Activated CD8-positive, alpha-beta T cell treated with anti-CD3 and anti-CD28 coated beads for 36 hours (primary cell): Measurements from ENCODE around the gene BCORL1. TPM values are rescaled to one million over a fixed set of nuclear protein-coding genes. Genes with fewer than 3 reads are reported as not detected.

Experiments used
- ATAC-seq: fragments of 200-7000 bp; cut with Tn5 transposase; one replicate; pipeline ENCODE4 v1.10.0; 2021; ENCODE audit warnings: mild to moderate bottlenecking, moderate library complexity
- CTCF ChIA-PET: fragments of 350-600 bp; sonication (Branson Sonifier 250); formaldehyde crosslinking; loops from one replicate; lab custom pipeline; 2021; ENCODE audit warnings: antibody characterized with exemption; lab: Charles Lee
- POLR2A ChIA-PET: fragments of 350-600 bp; sonication (Branson Sonifier 250); formaldehyde crosslinking; loops from one replicate; lab custom pipeline; 2021; ENCODE audit warnings: antibody characterized with exemption; lab: Charles Lee
- DNase-seq: peaks from one replicate; pipeline ENCODE4 v3.0.0-alpha.2; 2020
- H3K27ac Mint-ChIP-seq: one replicate; pipeline ENCODE4 v1.8.0; 2021; ENCODE audit warnings: mild to moderate bottlenecking, mixed read lengths
- H3K27me3 Mint-ChIP-seq: one replicate; pipeline ENCODE4 v1.8.0; 2021; ENCODE audit warnings: mixed read lengths
- H3K36me3 Mint-ChIP-seq: one replicate; pipeline ENCODE4 v1.8.0; 2021; ENCODE audit warnings: low read depth, mixed read lengths
- H3K4me1 Mint-ChIP-seq: one replicate; pipeline ENCODE4 v1.8.0; 2021; ENCODE audit warnings: low read depth, mixed read lengths
- H3K4me3 Mint-ChIP-seq: one replicate; pipeline ENCODE4 v1.8.0; 2021; ENCODE audit warnings: mild to moderate bottlenecking, moderate library complexity, mixed read lengths
- H3K9me3 Mint-ChIP-seq: one replicate; pipeline ENCODE4 v1.8.0; 2021; ENCODE audit warnings: mixed read lengths
- intact Hi-C: fragments of 100-400 bp; cut with micrococcal nuclease; formaldehyde crosslinking; loops from one replicate; pipeline ENCODE4 v1.10.0; 2022
- total RNA-seq, 2 experiments: library from RNA; stranded (reverse); gene quantifications; one replicate each; pipeline ENCODE4 v1.2.3, GENCODE V29; 2021
- TF ChIP-seq, protein P1 (sequence below): fragments of 200-600 bp; IDR thresholded peaks from one replicate; pipeline ENCODE4 v1.8.0; 2022; ENCODE audit warnings: antibody characterized with exemption, mild to moderate bottlenecking

Gene BCORL1
- total RNA-seq, 2 experiments from 2014 or later, result 7.1 to 9.9 TPM

DNA sequence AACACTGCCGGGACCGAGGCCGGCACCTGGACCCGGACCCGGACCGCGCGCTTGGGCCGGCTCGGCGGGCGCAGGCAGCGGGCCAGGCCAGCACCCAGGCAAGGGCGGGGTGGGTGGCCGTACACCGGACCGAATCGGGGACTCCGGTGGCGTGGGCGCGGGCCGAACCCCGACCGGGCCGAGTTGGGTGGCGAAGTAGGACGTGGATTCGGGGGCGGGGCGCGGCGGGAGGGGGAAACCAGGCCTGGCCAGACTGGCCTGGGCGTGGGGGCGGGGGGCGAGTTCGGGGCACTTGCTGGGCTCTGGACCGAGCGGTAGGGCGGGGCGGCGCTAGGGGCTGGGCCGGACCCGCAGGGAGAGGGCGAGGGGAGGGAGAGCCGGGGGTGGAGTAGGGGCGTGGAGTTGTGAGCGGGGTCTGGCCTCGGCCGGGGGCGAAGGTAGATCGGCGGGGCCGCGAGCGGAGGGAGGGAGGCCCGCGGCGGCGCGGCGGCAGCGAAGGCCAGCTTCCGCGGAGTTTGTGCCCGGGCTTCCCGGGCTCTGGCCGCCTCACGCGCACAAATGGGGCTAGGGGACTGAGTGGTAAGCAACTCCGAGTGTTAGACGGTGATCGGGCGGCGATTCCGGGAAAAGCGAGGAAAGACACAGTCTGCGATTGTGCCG lies 1.8 kb upstream of the BCORL1 start:
- POLR2A ChIA-PET, result interaction anchor here (0.6 to 1.1 kb wide), 2 partner anchors 20 to 23 kb away, joined by 3 to 4 read pairs; no protein-coding TSS in a partner anchor
- TF ChIP-seq, protein P1, sequence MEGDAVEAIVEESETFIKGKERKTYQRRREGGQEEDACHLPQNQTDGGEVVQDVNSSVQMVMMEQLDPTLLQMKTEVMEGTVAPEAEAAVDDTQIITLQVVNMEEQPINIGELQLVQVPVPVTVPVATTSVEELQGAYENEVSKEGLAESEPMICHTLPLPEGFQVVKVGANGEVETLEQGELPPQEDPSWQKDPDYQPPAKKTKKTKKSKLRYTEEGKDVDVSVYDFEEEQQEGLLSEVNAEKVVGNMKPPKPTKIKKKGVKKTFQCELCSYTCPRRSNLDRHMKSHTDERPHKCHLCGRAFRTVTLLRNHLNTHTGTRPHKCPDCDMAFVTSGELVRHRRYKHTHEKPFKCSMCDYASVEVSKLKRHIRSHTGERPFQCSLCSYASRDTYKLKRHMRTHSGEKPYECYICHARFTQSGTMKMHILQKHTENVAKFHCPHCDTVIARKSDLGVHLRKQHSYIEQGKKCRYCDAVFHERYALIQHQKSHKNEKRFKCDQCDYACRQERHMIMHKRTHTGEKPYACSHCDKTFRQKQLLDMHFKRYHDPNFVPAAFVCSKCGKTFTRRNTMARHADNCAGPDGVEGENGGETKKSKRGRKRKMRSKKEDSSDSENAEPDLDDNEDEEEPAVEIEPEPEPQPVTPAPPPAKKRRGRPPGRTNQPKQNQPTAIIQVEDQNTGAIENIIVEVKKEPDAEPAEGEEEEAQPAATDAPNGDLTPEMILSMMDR, result no peak
- H3K4me1 Mint-ChIP-seq, result peaks cover 14% of the 10 kb centered on the region
- no peaks in the 10 kb centered on the region for H3K36me3 Mint-ChIP-seq
- CTCF ChIA-PET, result interaction anchor here (0.6 to 1.1 kb wide), 2 partner anchors 48 to 55 kb away, joined by 3 read pairs; no protein-coding TSS in a partner anchor
- H3K9me3 Mint-ChIP-seq, result no peaks in the 10 kb centered on the region
- DNase-seq (peak; percentile 34), ATAC-seq (no peak)
- no peak overlapping the region for H3K4me3 Mint-ChIP-seq
- no peak overlapping the region for H3K27ac Mint-ChIP-seq
- intact Hi-C loops, result loop anchor here (10.0 kb wide), 1 partner anchor 46 kb away; no protein-coding TSS in a partner anchor
- H3K27me3 Mint-ChIP-seq, result no peaks in the 10 kb centered on the region

DNA sequence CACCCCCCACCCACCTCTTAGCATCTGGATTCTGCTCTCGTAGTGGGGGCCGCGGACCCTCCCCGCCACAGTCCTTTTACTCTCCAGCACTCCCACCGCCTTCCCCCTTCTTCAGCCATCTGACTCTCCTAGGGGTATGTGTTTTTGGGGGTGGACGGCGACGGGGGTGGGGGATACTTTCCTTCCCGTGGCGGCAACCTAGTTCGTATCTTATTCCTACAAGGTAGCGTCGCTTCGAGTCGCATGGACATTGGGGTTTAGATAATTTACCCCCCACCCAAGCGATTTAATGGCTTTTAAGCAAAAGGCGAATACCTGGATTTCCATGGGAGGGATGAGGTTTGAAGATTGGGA lies 1.3 kb upstream of the BCORL1 start:
- Mint-ChIP-seq H3K27ac (no peak overlapping the region), H3K27me3 (no peaks in the 10 kb centered on the region), H3K4me3 (no peak overlapping the region), H3K4me1 (peaks cover 14% of the 10 kb centered on the region), H3K36me3 (no peaks in the 10 kb centered on the region), H3K9me3 (no peaks in the 10 kb centered on the region)
- TF ChIP-seq, protein P1, result no peak
- ChIA-PET CTCF (interaction anchor here (0.6 to 1.1 kb wide), 2 partner anchors 47 to 56 kb away, joined by 3 read pairs; no protein-coding TSS in a partner anchor), POLR2A (interaction anchor here (0.6 to 1.1 kb wide), 2 partner anchors 20 to 23 kb away, joined by 3 to 4 read pairs; no protein-coding TSS in a partner anchor)
- intact Hi-C loops, result loop anchor here (10.0 kb wide), 1 partner anchor 46 kb away; no protein-coding TSS in a partner anchor
- ATAC-seq (no peak), DNase-seq (no peak)

DNA sequence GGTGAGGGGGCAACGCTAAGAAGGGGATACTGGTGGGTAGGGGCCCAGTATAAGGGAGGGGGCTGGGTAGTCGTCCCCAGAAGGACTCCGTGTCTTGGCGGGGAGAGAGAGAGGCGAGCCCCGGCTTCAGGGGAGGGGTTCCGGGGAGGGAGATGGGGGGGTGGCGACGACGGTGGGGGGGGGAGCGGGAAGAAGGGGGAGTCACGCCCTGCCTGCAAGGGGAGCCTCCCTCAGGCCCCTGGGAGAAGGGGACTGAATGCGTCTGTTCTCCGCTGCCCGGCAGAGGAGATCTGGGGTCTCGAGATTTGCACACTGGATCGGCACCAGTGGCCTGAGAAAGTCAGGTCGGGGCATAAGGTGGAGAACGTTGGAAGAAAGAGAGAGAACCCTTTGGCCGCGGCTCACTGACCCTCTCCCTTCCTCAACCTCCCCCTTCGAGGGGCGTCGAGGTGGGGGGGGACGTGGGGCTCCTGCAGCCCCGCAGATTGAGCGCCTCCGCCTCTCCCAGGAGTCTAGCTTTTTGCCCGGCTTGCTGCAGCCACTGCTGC lies 609 bp upstream of the BCORL1 start:
- no peak overlapping the region for H3K27ac Mint-ChIP-seq
- ChIA-PET CTCF (interaction anchor here (1.1 kb wide), 1 partner anchor 56 kb away, joined by 3 read pairs; no protein-coding TSS in a partner anchor), POLR2A (interaction anchor here (1.1 kb wide), 1 partner anchor 21 kb away, joined by 4 read pairs; no protein-coding TSS in a partner anchor)
- DNase-seq (no peak), ATAC-seq (no peak)
- no peak overlapping the region for H3K4me3 Mint-ChIP-seq
- intact Hi-C loops, result loop anchor here (10.0 kb wide), 1 partner anchor 47 kb away; no protein-coding TSS in a partner anchor
- no peaks in the 10 kb centered on the region for H3K36me3 Mint-ChIP-seq
- H3K27me3 Mint-ChIP-seq, result no peaks in the 10 kb centered on the region
- TF ChIP-seq, protein P1, result no peak
- H3K9me3 Mint-ChIP-seq, result no peaks in the 10 kb centered on the region
- H3K4me1 Mint-ChIP-seq, result peaks cover 15% of the 10 kb centered on the region

DNA sequence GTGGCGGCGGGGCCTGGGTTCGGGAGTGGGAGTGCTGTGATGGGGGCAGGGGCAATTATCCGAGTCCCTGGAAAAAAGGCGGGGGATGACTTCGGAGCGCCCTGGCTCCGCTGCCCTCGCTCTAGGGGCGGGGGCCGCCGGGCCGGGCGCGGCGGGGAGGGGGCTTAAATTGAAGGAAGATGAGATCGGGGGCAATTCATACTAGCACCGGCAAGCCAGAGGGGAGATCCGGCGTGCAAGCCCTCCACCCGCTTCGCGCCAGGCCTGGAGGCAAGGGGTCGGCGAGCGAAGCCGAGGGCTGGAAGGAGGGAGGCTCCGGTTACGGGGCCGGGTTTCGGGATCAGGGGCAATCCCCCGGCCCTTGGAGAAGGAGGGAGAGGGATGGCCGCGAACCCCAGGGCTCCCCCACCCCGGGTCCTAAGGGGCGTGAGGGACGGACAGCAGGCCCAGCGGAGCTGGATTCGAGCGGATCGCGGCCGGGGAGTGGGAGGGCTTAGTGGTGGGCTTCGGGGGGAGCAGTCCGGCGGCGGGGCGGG lies 1.2 kb downstream of the BCORL1 start:
- DNase-seq (no peak), ATAC-seq (no peak)
- peaks cover 22% of the 10 kb centered on the region for H3K4me1 Mint-ChIP-seq
- H3K27ac Mint-ChIP-seq, result no peak overlapping the region
- H3K27me3 Mint-ChIP-seq, result no peaks in the 10 kb centered on the region
- intact Hi-C loops, result loop anchor here (10.0 kb wide), 1 partner anchor 49 kb away; no protein-coding TSS in a partner anchor
- no peaks in the 10 kb centered on the region for H3K9me3 Mint-ChIP-seq
- ChIA-PET POLR2A (no interaction called here), CTCF (no interaction called here)
- H3K4me3 Mint-ChIP-seq, result no peak overlapping the region
- TF ChIP-seq, protein P1, result no peak
- no peaks in the 10 kb centered on the region for H3K36me3 Mint-ChIP-seq
